HG03095 (cell line): ENCODE results near the gene NEURL1B.

Experiments
- ATAC-seq: cut with Tn5 transposase; IDR thresholded peaks from one replicate; pipeline ENCODE4 v1.9.1; 2021; ENCODE audit warnings: moderate library complexity; ENCODE audit not compliant: unreplicated experiment

Gene NEURL1B

DNA sequence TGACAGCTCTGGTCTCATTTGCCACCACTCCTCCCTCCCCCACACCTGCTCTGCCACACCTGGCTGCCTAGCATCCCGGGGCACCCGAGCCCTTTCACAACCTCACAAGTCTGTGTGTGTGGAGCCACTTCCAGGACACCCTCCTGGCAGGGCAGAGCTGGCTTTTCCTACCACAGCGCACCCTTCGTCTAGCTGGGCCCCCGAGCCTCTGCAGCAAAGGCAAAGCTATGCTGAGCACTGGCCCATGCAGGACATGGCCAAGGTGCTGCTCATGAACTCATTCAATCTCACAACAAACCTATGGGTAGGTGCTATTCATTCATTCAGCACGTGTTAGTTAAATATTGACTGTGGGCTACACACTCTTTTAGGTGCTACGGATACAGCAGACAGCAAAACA lies 86.5 kb downstream of the NEURL1B start:
- ATAC-seq, result no peak

DNA sequence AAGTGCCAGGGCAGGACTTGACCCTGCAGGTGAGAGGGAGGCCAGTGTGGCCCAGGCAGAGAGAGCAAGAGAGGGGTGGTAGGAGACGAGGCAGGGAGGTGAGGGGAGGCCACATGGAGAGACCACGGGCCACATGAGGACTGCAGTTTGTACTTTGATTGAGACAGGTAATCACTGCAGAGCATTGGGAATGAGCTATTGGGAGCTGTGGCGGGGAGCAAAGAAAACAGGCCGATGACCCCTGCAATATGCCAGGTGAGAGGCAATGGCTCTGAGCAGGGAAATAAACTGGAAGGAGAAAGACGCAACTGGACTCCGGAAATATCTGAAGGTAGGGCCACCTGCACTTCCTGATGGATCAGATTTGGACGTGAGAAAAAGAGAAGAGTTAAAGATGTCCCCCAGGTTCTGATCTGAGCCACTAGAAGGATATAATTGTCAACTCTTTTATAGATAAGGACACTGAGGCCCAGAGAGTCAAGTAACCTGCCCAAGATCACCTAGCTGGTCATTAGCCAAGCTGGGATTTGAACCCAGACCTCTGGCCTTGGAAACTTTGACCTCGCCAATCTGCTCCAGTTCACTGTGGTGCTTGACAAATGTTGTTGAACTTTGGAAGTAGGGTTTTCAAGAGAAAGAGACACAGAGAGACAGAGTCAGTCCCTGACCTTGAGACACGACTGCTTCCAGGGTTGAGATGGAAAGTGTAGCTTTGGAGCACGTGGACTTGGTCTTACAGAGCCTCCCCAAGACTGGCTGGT lies 87.6 kb downstream of the NEURL1B start:
- ATAC-seq, result no peak

DNA sequence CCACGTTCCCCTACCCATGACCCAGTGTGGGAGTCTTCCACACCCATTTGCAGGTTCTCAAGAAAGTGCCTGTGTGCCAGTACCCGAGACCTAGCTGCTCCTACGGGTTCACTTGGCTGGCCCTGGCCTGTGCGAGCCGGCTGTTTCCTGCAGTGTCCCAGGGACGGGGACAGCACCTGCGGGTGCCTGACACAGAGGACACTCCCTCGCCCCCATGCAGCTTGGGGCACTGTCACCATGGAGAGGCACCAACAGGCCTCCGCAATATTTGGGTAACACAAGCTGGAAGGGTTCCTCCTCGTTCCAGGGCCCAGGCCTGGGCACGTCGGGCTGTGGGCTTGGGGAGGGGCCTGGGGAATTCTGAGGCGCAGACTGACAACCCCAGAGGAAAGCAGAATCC lies 88.5 kb downstream of the NEURL1B start:
- ATAC-seq, result no peak

DNA sequence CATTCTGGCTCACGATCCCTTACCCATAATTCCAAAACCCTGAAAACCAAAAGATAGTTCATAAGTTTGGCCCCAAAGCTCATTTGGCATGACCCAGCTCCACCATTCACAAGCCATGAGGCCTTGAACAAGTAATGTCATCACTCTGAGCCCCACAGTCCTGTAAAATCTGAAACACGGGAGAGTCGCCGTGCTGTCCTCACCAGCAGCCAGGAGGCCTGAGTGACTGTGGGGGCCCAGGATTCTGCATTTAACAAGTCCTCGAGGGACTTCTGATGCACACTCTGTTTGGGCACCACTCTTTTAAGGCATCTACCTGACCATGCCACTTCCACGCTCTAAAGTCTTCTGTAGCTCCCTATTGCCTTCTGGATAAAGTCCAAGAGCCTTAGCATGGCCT lies 89.2 kb downstream of the NEURL1B start:
- no peak for ATAC-seq

DNA sequence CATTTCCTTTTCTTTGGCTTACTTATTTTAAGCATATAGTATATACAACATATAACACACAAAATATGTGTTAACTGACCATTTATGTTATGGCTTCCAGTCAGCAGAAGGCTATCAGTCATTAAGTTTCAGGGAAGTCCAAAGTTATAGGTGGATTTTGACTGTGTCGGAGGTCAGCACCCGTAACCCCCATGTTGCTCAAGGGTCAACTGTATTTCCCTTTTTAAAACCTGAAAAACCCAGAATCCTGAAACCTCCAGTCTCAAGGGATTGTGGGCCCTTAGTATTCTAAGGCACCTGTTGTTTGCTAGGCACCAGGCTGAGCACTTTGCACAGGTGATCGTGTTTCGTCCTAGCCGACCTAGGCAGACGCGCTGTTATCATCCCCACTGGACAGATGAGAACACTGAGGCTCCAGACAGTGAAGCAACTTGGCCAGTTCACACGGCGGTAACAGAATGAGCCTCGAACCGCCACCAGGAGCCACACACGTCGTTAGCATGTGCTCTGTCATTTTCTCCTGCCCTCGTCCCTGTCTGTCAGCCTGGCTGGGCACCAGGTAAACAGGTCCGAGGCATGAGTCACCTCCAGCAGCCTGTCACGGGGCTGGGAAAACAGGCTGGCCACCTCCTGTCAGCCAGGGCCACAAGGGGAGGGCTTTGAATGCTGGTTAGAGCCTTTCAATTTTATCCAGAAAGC lies 90.1 kb downstream of the NEURL1B start:
- ATAC-seq, result no peak

DNA sequence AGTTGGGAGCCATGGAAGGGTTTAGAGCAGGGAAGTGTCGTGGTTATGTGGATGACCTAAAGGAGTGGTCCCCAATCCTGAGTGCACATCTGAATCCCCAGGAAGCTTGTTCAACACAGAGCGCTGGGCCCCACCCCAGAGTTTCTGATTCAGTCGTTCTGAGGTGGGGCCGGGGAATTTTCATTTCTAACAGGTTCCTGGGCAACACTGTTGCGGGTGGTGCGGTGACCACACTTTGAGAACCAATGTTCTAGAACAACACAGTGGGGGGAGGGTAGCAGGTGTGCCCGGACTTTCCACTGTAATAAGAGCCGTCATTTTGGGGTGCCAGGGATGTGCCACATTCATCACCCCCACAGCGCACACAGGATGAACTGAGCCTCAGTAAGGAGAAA lies 90.6 kb downstream of the NEURL1B start:
- no peak for ATAC-seq

DNA sequence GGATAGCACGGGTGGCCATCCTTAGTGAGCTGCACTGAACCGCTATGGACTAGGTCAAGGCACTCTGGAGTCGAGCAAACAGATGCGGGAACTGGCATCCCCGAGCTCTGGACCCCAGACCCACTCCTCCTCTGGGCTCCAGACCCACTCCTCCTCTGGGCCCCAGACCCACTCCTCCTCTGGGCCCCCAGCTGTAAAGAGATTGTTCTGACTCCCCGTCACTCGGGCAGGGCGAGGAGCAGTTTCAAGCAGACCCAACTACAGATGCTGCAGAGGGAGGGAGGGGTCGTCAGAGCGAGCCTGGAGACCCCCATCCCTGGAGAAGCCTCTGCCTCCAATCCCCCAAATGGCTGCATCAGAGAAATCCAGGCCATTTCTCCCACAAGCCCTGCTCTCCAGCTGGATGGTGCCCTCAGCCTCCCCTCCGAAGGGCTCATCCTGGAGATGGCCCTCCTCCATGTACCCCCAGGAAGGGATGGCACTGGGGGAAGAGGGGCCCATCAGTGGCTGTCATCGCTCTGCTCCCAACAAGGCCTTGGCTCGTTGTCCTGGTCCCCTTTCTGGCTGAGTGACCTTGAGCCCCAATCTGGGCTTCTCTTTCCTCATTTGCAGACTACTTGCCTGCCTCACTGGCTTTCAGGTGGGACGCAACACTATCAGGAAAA lies 91.3 kb downstream of the NEURL1B start:
- no peak for ATAC-seq

DNA sequence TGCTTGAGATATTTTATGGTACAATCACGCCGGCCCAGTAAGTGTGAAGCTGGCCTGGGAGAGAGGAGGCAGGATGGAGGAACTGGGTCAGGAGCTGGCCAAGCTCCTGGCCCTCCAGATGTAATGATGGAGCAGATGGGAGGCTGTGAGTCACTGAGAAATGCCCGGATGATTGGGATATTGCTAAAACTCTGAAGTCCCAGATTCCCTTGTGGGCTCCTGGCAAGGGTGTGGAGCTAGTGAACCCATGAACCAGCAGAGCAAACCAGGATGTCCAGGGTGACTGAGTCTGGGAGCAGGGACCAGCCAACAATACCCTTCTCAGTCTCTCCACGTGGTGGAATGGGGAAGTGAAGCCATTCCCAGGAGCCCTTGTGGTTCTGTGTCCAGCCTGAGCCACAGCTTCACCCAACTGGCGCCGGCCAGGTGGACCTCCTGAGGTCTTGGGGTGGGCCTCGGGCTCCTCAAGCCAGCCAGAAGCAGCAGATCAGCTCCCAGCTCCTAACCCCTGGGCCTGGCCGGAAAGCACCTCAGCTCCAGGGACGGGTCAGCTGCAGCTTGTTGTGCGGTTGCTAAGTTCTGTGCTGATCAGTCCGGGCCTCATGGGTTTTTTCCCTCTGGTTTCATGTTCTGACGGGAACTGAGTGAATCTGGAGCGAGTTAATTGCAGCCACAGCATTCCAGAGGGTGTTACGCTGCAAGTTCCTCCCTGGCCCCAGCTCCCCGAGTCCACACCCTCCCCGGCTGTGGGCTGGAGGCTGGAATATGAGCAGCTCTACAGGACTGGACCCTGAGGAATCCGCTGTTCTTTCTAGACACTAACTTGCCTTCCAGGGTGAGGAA lies 92.3 kb downstream of the NEURL1B start:
- ATAC-seq, result no peak

DNA sequence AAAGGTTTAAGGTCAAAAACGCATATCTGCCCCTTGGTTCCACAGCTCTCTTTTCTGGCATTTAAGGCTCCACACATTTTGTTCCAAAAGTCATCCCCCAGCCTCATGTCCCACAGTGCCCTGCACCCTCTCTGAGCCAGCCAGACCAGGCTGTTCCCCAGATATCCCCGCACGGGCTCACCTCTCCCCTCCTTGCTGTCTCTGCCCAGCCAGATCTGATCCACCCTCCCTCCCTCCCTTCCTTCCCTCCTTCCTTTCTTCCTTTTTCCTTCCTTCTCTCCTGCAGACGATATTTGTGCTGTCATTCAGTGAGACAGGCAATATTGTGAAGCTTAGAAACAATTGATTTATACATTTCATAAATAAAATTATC lies 92.9 kb downstream of the NEURL1B start:
- ATAC-seq, result no peak

DNA sequence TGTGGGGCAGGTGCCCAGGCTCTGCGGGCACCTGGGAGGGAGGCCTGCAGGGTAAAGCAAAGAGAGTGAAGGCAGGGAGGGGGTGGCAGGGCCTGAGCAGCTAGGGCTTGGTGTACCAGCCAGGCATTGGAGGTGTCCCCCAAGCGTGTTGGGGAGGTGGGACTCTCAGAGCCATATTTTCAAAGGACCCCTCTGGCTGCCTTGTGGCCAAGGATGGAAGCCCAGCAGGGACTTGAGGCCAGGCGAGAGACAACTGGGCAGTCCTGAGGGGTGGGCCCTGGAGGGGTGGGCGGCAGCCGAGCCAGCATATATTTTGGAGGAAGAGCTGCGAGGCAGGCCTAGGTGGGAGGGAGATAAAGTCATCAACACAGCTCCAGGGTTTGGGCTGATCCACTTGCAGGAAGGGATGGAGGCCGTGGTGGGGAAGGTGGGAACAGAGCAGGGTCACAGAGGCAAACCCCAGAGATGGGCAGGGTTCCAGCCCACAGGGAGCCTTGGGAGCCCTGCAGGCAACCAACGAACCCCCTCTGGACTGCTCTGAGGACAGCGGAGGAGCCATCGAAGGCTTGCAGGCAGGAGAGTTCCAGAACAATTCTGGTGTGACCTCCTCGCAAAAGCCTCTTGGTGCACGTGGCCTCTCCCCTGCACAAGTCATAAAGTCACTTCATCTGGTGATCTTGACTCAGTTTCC lies 94.2 kb downstream of the NEURL1B start:
- no peak for ATAC-seq

DNA sequence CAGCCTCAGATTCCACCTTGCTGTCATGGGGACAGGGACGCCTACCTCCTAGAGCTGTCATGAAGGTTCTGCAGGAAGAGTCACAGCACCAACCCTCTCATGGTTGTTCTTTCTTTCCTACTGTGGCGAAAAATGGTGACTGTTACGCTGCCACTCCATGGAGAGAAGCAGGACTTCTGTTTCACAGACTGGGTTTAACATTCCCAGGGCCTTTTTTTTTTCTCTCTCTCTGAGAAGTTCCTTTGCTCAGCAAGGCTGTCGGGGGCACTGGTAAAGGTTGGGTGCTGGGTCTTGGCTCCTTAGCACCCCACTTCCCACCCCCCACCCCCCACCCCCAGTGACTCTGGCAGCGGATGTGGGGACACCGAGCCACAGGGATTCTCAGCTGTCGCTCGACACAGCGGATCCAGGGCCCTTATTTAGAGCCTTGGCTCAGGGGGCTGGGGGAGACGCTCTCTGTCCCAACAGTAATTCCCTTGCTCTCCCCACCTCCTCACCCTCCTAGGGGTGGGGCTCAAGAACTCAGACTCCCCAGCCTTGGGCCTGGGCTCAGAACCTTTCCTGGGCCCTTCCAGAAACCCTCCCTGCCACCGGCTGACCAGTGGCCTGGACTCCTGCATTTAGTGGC lies 95.6 kb downstream of the NEURL1B start:
- ATAC-seq, result no peak

DNA sequence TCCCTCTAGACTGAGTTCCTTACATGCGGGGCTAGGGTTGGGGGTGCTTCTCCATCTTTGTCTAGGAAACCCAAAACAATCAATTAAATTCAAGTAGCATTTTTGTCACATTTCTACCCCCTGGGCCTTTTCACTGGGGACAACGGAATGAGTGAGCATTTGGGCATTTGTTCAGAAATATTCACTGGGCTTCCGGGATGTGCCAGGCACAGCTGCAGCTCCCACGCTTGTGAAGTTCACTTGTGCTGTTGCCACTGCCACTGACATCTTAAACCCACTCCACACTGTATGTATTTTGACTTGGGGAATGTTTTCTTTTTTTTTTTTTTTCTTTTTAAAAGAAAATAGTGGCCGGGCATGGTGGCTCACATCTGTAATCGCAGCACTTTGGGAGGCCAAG lies 98.3 kb downstream of the NEURL1B start:
- ATAC-seq, result no peak

DNA sequence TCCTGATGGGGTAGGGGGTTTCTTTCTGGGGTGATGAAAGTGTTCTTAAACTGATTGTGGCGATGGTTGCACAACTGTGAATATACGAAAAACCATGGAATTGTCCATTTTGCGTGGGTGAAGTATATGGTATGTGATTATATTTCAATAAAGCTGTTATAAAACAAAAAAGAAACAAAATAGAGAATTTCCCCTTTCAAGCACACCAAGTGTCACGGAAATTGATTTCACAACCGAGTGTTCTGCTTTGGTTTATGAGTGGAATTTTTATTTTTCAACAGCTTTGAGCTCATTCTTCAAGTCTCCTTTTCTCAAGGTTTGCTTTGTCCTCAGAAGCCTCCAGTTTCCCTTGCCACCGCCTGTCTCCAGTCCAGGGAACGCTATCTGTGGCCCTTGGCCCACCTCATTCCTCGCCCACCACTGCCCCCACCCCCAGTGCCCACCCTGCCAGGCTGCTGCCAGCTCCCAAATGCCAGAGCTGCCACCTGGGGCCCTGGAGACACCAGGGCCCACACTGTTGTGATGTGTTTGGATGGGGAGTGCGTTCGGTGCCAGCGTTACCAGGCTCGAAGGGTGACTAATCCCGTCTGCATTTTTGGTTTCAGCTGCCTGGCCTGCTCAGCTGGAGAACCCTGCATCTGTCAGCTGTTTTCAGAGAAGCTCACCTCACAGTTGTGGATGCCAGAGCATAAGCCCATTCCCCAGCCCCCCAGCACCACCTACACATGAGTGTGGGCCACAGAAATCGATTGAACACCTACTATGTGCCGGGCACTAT lies 99.6 kb downstream of the NEURL1B start:
- ATAC-seq, result no peak
